Neural cell (in vitro differentiated cells): ENCODE data around the gene THOC2.

Experiments
- EP300 ChIP-seq: fragments of 450-650 bp; conservative IDR thresholded peaks from 2 replicates; pipeline ENCODE4 v1.6.1; 2014; ENCODE audit warnings: antibody characterized with exemption, mild to moderate bottlenecking, moderate library complexity; ENCODE audit not compliant: poor library complexity, severe bottlenecking
- EZH2 ChIP-seq: fragments of 200-600, 300-800 bp; shearing (Covaris generic), sonication (generic); IDR thresholded peaks from 2 replicates; pipeline ENCODE4 v1.6.1; 2014; ENCODE audit warnings: antibody characterized with exemption, low read length, borderline replicate concordance, mild to moderate bottlenecking; ENCODE audit not compliant: insufficient read depth, poor library complexity, severe bottlenecking
- MXI1 ChIP-seq: fragments of 450-650 bp; conservative IDR thresholded peaks from 2 replicates; pipeline ENCODE4 v1.6.1; 2014; ENCODE audit warnings: antibody characterized with exemption, mild to moderate bottlenecking; ENCODE audit not compliant: poor library complexity, severe bottlenecking
- POLR2AphosphoS5 ChIP-seq: IDR thresholded peaks from 2 replicates; pipeline ENCODE4 v1.6.1; 2012
- TAF1 ChIP-seq: IDR thresholded peaks from 2 replicates; pipeline ENCODE4 v1.6.1; 2012; ENCODE audit warnings: low read depth
- TF ChIP-seq, protein P1 (sequence below): fragments of 450-650 bp; IDR thresholded peaks from 2 replicates; pipeline ENCODE4 v1.5.1; 2014; ENCODE audit warnings: antibody characterized with exemption, mild to moderate bottlenecking, moderate library complexity; ENCODE audit not compliant: poor library complexity, severe bottlenecking
- TF ChIP-seq, protein P2 (sequence below): IDR thresholded peaks from 2 replicates; pipeline ENCODE4 v1.6.1; 2012; ENCODE audit warnings: borderline replicate concordance

DNA sequence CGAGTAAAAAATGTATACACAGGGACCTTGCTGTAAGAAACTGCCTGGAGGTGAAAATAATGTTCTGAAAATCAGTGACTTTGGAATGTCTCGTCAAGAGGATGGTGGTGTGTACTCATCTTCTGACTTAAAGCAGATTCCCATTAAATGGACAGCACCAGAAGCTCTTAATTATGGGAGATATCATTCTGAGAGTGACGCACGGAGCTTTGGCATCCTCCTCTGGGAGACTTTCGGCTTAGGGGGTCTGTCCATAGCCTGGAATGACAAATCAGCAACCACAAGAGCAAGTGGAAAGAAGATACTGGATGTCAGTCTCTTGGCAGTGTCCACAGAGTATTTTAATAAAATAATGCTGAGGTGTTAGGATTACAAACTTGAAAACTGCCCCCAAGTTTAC is 129.4 kb downstream of the THOC2 start:
- TF ChIP-seq, protein P1, sequence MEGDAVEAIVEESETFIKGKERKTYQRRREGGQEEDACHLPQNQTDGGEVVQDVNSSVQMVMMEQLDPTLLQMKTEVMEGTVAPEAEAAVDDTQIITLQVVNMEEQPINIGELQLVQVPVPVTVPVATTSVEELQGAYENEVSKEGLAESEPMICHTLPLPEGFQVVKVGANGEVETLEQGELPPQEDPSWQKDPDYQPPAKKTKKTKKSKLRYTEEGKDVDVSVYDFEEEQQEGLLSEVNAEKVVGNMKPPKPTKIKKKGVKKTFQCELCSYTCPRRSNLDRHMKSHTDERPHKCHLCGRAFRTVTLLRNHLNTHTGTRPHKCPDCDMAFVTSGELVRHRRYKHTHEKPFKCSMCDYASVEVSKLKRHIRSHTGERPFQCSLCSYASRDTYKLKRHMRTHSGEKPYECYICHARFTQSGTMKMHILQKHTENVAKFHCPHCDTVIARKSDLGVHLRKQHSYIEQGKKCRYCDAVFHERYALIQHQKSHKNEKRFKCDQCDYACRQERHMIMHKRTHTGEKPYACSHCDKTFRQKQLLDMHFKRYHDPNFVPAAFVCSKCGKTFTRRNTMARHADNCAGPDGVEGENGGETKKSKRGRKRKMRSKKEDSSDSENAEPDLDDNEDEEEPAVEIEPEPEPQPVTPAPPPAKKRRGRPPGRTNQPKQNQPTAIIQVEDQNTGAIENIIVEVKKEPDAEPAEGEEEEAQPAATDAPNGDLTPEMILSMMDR: no peak
- TF ChIP-seq EP300 (no peak), TAF1 (no peak), EZH2 (no peak), POLR2AphosphoS5 (no peak), MXI1 (no peak)
- TF ChIP-seq, protein P2, sequence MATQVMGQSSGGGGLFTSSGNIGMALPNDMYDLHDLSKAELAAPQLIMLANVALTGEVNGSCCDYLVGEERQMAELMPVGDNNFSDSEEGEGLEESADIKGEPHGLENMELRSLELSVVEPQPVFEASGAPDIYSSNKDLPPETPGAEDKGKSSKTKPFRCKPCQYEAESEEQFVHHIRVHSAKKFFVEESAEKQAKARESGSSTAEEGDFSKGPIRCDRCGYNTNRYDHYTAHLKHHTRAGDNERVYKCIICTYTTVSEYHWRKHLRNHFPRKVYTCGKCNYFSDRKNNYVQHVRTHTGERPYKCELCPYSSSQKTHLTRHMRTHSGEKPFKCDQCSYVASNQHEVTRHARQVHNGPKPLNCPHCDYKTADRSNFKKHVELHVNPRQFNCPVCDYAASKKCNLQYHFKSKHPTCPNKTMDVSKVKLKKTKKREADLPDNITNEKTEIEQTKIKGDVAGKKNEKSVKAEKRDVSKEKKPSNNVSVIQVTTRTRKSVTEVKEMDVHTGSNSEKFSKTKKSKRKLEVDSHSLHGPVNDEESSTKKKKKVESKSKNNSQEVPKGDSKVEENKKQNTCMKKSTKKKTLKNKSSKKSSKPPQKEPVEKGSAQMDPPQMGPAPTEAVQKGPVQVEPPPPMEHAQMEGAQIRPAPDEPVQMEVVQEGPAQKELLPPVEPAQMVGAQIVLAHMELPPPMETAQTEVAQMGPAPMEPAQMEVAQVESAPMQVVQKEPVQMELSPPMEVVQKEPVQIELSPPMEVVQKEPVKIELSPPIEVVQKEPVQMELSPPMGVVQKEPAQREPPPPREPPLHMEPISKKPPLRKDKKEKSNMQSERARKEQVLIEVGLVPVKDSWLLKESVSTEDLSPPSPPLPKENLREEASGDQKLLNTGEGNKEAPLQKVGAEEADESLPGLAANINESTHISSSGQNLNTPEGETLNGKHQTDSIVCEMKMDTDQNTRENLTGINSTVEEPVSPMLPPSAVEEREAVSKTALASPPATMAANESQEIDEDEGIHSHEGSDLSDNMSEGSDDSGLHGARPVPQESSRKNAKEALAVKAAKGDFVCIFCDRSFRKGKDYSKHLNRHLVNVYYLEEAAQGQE: no peak
